ENCODE results near the gene PLXNC1. TPM values are rescaled to one million over a fixed set of nuclear protein-coding genes. Genes with fewer than 3 reads are reported as not detected.

The PLXNC1 gene
- total RNA-seq, 1 donor from 2014 or later = 10.3 TPM

GRCh38 chr12:94204499-94205247 is 56.3 kb downstream of the PLXNC1 start:
- DNase-seq (ENCODE audit: low spot score) = no peak

DNA sequence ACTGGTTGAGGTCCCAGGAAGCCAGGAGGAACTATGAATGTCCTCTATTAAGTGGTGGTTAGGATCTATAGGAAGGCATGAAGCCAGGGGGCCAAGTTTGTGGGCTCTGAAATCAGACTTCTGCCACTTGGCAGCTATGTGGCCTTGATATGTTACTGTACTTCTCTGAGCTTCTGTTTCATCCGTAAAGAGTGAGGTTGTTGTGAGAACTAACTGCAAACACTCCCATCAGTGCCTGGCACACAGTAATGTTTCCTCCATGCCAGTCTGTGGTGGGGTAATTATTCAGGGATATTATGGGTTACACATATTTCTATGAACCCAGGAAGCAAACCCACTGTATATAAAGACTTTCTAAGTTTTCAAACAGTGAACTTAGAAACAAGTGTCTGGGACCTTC is 57.4 kb downstream of the PLXNC1 start:
- no peak for DNase-seq (ENCODE audit: low spot score)

DNA sequence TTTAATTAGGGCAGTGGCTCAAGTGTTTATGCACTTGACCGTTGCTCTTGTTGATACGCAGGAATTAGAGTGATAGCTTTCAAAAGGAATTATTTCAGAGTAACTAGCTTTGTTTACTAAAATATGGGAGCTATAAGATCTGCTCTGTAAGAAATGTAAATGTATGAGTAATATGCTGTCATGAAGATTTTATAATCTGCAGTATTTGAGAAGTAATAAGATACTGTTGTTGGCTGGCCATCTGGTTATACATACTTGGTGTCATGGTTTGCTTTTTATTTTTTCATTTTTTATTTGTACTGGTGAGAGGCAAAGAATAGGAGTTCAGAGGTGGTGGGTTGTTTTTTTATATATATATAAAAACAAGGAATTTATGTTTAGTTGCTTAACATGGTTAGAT is 58.5 kb downstream of the PLXNC1 start:
- no peak for DNase-seq (ENCODE audit: low spot score)

DNA sequence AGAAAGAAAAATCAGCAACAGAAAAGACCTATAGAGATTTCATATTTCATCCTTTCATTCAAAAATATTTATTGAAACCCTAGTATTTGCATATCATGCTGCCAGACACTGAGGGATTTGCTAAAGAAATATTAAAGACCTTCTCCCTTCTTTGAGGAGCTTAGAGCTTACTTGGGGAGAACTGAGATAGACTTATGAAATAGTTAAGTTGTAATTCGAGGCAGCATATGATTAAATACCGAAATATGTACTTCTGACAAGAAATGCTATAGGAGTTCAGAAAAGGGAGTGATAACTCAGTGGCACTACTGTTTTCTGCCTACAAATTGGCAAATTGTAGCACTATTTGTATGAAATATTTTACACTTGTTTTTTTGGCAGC is 59.1 kb downstream of the PLXNC1 start:
- no peak for DNase-seq (ENCODE audit: low spot score)

DNA sequence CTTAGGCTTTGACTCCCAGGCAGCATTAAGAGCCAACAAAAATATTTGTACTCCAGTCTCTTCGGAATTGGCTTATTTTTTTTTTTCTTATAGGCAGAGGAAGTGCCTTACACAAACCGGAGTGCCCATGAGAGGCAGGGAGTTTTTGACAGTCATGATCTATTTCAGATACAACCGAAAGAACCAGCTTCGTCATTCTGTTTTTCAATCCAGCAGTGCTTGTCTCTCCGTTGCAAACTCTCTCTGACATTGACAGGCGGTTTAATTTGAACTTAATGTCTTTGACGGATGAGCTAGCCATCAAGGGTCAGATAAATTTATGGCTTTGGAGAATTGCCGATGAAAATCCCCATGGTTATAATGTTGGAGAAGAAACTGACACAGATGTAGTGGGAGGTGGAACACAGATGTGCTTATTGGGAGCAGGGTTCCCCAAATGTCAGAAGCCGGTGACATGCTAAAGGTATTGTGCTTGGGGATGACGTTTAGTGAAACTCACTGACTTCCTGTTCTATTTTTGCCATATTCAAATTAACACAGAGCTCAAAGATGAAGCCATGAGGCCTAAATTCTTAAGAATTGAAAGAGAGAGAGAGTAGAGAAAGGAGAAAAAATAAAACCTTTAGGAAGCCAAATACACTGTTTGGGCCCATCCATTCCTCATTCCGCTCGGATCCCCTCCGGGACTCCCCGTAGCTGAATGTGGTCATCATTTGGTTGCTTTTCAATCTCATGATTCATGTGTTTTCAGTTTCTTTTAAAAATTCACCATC is 59.7 kb downstream of the PLXNC1 start:
- DNase-seq (ENCODE audit: low spot score) = no peak

- DNase-seq (ENCODE audit: low spot score) = no peak
These were observed 60.2 kb downstream of the PLXNC1 start for GRCh38 chr12:94208622-94208966.

- DNase-seq (ENCODE audit: low spot score) = no peak
These were observed 60.9 kb downstream of the PLXNC1 start for GRCh38 chr12:94209240-94209639.

- no peak for DNase-seq (ENCODE audit: low spot score)
These were observed 62.6 kb downstream of the PLXNC1 start for GRCh38 chr12:94211021-94211420.

DNA sequence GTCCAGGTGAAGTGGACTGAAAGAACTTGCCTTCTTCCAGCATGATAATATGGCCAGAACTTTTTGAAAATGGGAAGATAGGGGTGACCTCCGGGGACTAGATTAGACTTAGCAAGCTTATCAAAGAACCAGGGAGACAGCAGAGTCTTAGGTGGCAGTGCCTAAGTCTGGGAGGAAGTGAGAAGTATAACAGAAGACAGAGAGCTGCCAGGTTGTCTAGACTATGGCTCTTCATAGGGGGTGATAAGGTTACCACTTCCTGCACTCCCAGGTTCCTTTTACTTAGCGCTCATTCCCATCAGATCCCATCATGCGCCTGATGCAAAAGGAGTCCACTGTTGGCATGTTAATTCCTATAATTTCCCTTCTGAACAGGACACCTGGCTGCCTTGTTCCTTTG is 69.9 kb downstream of the PLXNC1 start:
- no peak for DNase-seq (ENCODE audit: low spot score)

GRCh38 chr12:94219622-94220302 is 71.4 kb downstream of the PLXNC1 start:
- no peak for DNase-seq (ENCODE audit: low spot score)

DNA sequence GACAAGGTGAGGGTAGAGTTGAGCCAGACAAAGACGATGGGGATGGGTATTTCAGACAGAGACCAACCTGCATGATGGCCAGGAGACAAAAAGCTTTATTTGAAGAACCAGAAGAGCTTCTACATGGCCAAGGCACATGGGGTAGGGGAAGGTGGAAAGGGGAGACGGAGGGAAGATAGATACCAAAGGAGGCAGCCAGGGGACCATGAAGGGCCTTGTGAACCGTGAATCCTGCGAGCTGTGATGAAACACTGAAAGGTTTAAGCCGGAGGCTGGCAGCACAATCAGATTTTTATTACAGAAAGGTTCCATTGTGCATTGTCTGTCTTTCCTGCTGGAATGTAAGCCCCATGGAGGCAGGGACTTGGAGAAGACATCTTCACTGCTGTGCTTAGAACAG is 72.4 kb downstream of the PLXNC1 start:
- no peak for DNase-seq (ENCODE audit: low spot score)

DNA sequence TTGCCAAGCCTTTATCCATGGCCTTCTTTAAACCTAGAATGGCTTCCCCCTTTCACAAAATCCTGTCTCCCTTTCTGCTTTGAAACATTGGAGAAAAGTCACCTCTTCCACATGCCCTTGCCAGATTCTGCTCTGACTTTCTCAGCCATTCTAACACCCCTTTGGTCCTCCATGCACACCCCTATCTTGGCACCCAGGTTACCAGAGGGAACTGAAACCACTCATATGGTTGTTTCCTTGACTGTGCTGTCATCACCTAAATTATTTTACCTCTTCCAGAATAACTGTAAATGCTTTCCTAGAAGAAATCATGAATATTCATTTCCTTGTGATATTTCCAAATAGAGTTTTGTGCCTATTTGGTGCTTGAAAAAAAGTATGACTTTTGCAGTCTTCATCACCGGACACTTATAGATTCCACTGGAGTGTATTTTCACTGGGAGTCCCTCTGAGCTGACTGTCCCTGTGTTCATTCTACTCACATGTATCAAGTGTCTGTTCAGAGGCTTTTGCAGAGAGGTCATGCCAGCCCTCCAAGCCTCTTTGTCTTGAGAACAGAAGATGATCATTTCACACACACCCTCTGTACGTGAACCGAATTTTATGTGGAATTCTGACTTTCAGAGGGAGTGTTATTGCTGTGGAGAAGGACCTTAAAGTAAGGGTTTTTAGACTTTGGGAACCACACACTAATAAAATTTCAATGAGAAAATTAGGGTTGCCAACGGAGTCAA is 74.1 kb downstream of the PLXNC1 start:
- DNase-seq (ENCODE audit: low spot score) = no peak

DNA sequence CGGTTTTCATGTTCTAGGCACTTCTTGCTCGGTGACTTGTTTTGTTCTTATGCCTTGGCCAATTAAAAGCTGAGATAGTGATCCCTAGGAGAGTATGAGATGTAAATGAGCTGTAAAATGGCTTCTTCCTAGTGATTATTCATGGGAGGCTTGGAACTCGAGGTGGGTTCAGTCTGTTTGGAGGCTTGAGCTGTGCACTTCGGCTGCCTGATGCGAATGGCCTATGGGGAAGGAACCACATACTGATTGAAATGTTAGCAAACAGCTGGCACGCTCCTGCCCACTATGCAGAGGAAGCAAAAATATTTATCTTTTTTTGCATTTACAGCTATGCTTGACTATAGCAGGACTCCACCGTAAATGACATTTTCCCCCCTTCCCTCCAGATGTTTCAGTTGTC is 75.5 kb downstream of the PLXNC1 start:
- no peak for DNase-seq (ENCODE audit: low spot score)

- DNase-seq (ENCODE audit: low spot score) = no peak
These were observed 77.1 kb downstream of the PLXNC1 start for GRCh38 chr12:94225506-94225905.

DNA sequence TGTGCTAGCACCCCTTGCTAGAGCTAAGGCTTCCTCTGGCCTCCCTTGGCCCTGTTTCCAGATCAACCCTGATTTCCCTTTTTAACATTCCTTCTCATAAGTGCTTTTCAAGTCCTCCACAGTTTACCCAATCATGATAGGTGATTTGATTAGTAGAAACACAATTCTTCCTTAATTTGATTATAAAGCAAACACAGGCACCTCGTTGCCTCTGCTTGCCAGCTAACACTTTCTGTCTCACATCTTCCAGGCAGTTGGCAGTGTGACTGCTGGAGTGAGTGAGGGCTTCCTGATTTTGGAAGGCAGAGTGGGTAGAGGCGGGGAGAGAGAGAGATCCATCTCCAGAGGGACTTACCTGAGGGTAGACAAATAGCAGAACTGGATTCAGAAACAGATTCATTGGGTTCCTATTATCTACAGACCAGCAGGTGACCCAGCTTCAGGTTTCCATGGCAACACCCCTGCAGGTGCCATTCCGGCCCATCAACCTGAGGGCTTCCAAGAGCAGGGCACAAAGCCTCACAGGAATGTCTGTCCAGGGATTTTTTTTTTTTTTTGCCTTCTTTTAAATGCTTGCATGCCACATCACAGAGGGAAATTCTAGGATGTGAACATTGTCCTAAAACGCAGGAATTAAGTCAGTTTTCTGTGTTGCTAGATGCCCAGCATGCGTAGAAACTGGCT is 77.7 kb downstream of the PLXNC1 start:
- no peak for DNase-seq (ENCODE audit: low spot score)

- no peak for DNase-seq (ENCODE audit: low spot score)
These were observed 78.7 kb downstream of the PLXNC1 start for GRCh38 chr12:94227066-94227465.

DNA sequence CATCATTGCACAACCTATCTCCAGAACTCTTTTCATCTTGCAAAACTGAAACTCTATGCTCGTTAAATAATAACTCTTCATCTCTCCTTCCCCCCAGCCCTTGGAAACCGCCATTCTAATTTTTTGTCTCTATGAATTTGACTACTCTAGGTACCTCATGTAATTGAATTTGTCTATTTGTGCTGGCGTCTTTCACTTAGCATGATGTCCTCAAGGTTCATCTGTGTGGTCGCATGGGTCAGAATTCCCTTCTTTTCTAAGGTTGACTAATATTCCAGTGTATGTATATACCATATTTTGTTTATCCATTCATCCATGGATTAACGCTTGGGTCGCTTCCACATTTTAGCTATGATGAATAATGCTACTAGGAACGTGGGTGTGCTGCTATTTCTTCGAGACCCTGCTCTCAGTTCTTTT is 80.1 kb downstream of the PLXNC1 start:
- no peak for DNase-seq (ENCODE audit: low spot score)

GRCh38 chr12:94229902-94230301 is 81.5 kb downstream of the PLXNC1 start:
- no peak for DNase-seq (ENCODE audit: low spot score)

- no peak for DNase-seq (ENCODE audit: low spot score)
These were observed 82.1 kb downstream of the PLXNC1 start for GRCh38 chr12:94230357-94230905.

- DNase-seq (ENCODE audit: low spot score) = no peak
These were observed 83.3 kb downstream of the PLXNC1 start for GRCh38 chr12:94231709-94232108.

DNA sequence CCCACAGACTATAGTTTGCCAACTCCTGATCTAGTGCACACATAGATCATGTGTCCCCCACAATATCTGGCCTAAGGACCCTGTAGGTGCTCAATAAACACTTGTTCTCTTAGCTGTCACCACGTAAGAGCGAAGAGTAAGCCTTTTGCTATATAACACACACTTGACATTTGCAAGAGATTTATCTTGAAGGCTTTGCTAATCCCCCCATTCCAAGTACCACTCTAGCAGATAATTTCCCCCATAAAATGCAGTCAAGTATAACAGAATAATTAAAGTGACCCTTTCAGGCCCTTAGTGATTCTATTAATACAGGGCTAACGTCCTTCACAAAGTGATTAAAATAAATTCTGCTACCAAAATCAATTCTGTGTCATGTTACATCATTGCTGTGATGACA is 87.5 kb downstream of the PLXNC1 start:
- no peak for DNase-seq (ENCODE audit: low spot score)
